Stimulated activated CD4-positive, alpha-beta T cell treated with anti-CD3 and anti-CD28 coated beads, Interleukin-2, amount 100 ng/mL, for 4 hours (primary cell): Measurements from ENCODE around the gene SLC9A3.

Experiments
- DNase-seq: peaks from one replicate; pipeline ENCODE4 v3.0.0-alpha.2; 2020; ENCODE audit warnings: low read depth

SLC9A3 gene

DNA sequence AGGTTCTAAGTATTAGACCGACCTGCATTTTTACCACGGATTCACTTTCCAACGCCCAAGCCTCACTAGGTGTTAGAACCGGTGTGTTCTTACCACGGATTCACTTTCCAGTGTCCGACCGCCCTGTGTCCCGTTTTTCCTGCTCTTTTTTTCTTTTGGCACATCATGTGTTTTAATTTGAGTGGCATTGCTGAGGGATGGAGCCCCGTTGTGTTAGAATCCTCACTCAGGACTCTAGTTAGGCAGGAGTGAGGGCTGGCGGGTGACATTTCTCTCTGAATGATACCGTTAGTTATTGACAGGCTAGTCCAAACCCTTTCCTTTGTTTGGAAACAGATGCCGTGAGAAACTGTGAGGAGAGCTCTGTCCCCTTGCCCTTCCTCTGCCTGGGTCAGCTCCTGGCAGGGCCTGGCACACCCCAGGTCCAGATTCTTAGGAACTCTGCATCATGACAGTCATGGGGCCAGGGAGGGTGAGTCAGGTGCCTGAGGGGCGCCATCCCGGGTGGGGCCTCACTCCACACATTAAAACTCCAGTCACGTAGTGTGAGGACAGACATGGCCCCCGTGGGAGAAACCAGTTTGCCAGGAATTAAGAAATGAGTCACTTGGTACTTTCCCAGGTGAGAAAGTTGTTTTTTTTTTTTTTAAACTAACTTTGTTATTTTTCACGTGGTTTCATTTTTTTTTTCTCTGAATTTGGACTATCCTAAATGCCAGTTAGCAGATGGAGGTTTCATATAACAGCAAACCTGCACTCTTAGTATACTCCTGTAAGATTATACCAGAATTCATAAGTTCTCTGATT is 65.5 kb downstream of the SLC9A3 start:
- DNase-seq = peak; percentile 58

GRCh38 chr5:457195-457961 is 66.9 kb downstream of the SLC9A3 start:
- DNase-seq = no peak

GRCh38 chr5:456351-457194 is 67.7 kb downstream of the SLC9A3 start:
- no peak for DNase-seq

GRCh38 chr5:455806-456205 is 68.4 kb downstream of the SLC9A3 start:
- no peak for DNase-seq

GRCh38 chr5:454936-455335 is 69.3 kb downstream of the SLC9A3 start:
- DNase-seq = no peak

GRCh38 chr5:453725-454481 is 70.3 kb downstream of the SLC9A3 start:
- no peak for DNase-seq

DNA sequence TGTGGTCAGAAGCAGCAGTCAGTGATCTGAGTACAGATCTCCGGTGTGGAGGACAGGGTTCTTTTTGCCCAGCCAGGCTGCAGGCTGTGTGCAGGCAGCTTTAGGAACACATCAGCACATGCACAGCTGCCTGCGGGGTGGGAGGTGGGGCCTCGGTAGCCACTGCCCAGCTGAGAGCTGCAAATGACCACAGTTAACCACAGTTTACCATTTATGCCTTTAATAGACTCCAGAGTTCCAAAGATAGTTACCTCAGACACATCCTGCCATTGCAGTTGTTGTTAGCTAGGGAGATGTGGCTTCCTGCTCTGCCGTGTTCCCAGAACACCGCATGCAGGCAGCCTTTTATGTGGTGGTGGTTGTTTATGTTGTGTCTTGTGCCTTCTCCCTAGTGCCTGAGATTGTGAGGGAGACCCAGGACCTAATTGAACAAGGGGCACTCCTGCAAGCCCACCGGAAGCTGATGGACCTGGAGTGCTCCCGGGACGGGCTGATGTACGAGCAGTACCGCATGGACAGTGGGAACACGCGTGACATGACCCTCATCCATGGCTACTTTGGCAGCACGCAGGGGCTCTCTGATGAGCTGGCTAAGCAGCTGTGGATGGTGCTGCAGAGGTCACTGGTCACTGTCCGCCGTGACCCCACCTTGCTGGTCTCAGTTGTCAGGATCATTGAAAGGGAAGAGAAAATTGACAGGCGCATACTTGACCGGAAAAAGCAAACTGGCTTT is 71.1 kb downstream of the SLC9A3 start:
- no peak for DNase-seq

GRCh38 chr5:451587-452458 is 72.4 kb downstream of the SLC9A3 start:
- no peak for DNase-seq

GRCh38 chr5:449151-449550 is 75.1 kb downstream of the SLC9A3 start:
- no peak for DNase-seq

DNA sequence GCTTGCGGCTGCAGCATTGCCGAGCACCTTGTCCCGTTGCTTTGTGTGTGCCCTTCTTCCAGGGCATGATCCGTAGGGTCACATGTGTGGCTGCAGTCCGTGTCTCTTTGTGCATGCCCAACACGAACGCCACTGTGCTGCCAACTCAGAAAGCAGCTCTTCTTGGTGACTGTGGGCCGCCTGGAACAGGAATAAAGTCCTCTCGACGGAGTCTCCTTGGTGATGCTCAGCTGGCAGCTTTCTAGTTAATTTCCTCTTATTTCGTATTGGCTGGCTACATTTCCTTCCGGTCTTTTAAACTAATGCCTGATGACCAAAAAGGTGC is 75.5 kb downstream of the SLC9A3 start:
- no peak for DNase-seq

DNA sequence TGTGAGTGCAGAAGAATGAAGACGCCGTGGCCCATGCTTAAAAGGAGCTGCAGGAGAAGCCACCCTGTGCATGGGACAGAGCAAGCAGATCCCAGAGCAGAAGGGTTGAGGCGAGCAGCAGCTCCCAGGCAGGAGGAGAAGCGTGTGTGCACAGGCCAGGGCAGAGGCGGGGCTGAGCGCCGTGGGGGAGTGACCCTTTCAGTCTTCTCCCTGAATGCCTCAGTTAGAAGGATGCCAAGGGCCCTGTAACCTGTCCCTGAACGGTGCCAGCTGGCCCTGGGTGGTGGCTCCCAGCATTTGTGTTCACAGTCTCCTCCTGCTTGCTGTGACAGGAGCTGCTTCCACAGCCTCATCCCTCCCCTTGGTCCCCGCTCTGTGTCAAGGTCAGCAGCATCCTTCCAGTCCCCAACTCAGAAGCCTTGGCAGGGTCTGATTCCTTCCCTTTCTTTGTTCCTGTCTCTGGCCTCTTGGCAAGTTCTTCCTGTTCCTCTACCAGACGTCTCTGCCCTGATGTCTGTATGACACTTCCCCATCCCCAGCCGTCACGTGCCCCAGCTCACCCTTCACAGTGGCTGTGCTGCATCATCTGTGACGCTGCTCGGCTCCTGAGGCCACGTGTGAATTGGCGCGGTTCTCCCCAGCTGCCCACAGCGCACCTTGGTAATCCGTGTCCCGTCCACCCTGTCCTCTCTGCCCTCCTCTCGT is 76.0 kb downstream of the SLC9A3 start:
- DNase-seq = no peak

- DNase-seq = no peak
These were observed 76.7 kb downstream of the SLC9A3 start for GRCh38 chr5:447501-447900.

DNA sequence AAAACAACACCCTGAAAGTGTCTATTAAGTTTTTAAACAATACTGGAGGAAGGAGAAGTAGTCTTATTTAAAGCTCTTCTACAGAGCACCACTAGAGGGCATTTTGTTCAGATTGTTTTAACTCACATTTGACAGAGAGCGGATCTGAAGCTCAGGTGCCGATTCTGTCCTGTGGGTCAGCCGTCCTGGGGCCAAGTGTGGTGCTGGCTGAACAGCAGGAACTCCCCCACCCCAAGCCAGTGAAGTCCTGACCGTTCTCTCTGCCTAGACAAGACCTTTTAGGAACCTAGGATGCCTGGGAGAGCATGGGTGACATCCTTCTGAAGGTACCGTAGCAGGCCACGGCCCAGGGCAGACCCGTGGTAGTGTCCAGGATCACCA is 77.4 kb downstream of the SLC9A3 start:
- DNase-seq = no peak

DNA sequence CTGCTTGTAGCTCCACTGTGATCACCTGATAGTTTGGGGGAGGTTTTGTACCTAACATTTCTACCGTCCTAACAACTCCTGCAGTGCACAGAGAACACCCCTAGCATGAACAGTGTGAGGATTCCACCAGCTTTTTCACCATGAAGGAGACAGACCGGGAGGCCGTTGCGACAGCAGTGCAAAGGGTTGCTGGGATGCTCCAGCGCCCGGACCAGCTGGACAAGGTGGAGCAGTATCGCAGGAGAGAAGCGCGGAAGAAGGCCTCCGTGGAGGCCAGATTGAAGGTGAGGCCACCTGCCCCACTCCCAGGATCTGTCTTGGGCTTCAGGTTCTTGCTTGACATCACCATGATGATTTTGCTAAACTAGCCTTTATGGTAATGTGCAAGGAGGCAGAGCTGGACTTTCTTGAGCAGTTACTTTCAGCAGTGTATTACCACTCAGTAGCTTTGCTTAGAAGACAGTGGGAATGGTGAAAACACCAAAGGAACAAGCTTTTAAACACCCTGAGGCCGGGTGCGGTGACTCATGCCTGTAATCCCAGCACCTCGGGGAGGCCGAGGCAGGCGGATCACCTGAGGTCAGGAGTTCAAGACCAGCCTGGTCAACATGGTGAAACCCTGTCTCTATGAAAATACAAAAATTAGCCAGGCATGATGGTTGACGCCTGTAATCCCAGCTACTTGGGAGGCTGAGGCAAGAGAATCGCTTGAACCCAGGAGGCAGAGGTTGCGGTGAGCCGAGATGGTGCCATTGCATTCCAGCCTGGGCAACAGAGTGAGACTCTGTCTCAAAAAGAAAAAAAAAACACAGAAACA is 78.0 kb downstream of the SLC9A3 start:
- DNase-seq = no peak

- DNase-seq = no peak
These were observed 78.7 kb downstream of the SLC9A3 start for GRCh38 chr5:445591-445990.

DNA sequence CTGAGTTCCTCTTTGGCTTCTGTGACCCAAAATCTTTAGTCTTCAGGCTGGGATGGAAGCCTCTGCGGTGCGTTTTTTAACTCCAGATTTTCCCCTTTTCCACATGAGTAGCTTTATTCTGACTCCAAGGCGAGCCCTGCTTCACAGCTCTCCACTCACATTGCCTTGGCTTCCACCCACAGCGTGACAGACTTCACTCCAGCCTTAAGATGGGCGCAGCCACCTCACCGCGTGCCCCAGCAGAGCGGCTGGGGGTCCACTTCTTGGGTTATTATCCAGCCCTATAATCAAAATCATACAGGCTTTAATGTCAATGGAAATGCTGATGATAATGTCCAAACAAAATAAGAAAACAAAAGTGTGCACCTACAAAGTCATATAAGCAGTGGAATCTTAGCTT is 80.0 kb downstream of the SLC9A3 start:
- DNase-seq = no peak

DNA sequence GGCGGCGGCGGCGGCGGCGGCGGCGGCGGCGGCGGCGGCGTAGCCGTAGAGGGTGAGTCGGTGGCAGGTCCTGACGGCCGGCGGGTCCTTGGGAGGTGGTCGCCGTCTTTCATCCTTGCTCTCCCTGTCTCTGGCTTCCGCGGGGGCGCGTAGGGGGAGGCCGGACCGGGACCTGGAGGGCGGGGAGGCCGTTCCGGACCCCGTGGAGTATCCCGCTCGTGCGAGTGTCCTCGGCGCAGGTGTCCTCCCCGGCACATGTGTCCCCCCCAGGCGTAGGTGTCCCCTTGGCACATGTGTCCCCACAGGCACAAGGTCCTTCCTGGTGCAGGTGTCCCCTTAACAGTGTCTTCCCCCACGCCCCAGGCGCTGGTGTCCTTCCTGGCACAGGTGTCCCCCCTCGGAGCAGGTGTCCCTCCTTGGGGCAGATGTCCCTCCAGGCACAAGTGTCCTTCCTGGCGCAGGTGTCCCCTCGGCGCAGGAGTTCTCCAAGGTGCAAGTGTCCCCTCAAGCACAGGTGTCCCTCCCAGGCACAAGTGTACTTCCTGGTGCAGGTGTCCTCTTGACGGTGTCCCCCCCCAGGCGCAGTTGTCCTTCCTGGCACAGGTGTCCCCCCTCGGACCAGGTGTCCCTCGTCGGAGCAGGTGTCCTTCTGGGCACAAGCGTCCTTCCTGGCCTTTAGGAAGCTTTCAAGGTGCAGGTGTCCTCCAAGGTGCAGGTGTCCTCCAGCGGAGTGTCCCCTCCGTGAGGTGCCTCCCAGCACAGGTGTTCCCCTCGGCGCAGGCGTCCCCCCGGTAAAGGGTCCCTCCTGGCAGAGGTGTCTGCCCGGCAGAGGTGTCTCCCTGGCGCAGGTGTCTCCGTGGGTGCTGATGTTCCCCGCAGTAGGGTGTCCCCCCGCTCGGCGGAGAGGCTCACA is 80.8 kb downstream of the SLC9A3 start:
- no peak for DNase-seq
